ENCODE measurements around the gene ZNF581. TPM values are rescaled to one million over a fixed set of nuclear protein-coding genes. Genes with fewer than 3 reads are reported as not detected.

Gene ZNF581, protein sequence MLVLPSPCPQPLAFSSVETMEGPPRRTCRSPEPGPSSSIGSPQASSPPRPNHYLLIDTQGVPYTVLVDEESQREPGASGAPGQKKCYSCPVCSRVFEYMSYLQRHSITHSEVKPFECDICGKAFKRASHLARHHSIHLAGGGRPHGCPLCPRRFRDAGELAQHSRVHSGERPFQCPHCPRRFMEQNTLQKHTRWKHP
- total RNA-seq (2014; rRNA removed; shearing (Covaris generic)) = 7.3 and 20.2 TPM in 2 replicates

DNA sequence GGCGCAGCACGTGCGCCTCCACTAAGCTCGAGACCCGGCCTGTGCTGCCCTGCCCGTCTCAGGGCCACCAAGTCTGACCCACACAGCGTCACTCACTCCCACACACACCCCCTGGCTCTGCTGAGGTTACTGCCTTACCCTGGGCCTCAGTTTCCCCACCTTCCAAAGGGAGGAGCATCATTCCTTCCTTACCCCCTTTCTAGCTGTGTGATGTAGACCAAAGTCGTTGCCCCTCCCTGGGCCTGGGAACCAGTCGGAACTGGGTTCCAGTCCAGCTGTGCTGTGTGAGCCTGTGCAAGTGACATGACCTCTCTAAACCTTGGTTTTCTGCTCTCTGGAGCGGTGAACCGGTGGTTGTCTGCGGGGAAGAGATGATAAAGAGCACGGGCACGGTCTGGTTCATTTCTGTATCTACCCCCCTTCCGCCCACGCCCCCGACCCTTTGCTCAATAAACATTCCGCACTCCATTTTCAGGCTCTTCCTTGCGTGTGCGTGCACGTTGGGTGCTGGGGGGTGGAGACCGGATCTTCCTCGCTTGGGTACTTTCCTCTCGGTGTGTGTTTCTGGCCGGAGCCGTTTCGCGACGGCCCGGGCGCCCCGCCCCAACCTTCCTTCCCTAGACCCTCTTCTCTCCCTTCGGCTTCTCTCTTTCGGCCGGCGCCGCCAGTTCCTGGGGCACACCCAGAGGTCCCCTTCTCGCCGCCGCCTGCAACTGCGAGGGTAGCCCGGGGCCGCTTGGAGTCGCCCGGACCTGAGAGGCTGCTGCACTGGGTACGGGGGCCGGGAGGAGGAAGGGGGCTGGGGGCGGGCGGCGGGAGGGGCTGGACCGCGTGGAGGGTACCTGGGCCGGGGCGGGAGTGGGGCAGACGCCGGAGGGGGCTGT lies at the start of gene ZNF581:
TSS of gene ZNF581 (plus strand) at position 647 of the 884 bp plus-strand sequence. CDS start 923 bp downstream, outside the sequence.
- peak; percentile 66 for DNase-seq (ENCODE audit: low spot score)

DNA sequence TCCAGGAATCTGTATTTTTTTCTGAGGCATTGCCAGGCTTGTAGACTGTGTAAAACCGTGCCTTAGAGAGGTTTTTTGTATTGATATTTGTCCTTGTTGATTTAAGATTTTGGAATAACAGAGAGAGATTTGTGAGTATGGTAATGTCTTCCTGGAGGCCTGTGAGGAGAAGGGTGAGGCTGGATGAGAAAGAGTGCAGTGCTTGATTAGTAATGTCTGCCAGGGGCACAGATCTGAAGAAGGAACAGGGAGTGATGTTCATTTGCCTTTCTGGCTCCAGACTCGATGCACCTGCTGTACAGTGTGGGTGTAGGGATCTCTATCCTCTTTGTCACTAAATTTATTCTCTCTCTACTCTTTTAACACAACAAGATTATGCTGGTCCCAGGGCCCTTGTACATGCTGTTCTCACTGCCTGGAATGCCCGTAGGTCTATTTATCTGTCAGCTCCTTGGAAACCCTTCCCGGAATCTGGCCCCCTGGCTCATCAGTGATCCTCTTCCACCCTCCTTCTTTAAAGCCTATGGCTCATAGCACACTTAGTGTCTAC lies 48.4 kb upstream of the ZNF581 start:
- no peak for DNase-seq (ENCODE audit: low spot score)

DNA sequence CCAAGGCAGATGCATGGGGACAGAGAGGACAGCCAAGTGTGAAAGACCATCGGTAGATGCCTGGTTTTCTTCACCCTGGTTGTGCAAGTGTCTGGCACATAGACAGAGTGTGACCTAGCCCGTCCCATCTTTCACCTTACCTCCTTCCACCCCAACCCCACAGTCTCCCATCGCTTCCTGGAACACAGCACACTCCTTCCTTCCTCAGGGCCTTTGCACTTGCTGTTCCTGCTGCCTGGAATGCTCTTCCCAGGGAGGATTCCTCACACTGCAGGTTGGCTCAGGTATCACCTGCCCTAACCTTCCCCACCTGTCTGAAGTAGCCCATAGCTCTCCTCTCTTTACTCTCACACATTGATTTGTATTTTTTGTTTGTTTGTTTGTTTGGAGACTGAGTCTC lies 47.1 kb upstream of the ZNF581 start:
- no peak for DNase-seq (ENCODE audit: low spot score)

DNA sequence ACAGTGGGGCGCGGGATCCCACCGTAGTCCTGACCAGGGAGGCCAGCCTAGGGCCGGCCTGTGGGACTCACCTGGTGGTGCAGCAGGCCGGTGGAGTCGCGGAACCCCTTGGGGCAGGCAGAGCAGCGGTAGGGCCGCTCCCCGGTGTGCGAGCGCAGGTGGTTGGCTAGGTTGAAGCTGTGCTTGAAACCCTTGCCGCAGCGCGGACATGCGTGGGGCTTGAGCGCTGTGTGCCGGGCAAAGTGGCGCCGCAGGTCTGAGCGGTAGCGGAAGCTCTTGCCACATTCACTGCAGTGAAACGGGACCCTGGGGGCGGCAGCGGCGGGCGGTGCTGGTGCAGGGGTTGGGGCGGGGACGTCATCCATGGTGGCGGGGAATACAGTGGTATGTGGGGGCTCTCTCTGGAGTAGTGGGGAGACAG lies 45.9 kb upstream of the ZNF581 start:
- no peak for DNase-seq (ENCODE audit: low spot score)

DNA sequence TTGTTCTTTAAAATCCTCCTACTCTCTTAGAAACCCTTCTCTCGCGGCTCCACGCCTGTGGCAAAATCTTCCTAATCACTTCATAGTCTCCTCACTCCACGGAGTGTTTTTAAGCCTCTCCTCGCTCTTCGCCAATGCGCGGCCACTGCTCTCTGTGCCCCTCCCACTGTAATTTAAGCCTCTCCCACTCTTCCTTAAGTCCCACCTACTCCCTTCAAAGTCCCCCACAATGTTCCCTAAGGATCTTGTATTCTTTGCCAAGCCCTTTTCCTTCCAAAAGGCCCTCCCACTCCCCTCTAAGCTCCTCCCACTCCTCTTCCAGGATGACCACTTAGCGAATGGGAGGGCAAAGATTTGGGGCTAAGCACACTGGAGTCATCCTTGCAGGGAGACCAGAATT lies 45.4 kb upstream of the ZNF581 start:
- DNase-seq (ENCODE audit: low spot score) = no peak

DNA sequence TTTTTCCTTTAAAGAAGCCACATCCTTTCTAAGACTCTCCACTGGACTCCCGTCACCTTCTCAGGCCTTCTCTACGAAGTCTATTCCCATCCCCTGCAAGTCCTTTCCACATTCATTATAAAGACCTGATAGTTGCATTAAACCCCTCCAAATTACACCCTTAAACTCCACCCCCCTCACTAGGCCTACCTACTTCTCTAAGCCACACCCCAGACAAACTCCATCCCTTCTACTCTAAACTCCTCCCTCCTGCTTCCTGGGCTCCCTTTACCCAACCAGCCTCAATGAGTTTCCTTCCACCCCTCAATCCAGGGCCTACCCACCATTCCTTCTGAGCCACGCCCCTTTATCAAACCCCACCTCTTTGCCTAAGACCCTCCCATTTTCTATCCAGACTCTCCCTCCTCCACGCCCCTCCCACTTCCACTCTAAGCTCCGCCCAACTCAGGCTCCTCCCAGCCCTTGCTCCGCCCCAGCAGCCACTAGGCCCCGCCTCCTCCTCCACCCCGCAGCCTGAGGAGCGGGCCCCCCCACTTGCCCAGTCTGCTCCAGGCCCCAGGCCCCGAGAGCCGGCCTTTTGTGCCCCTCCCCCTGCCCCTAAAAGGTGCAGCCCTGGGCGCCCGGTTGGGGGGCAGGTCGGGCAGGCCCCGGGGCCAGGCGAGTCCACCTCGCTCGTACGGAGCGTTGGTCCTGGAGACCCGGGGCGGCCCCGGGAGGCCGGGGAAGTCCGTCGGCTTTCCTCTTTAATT lies 44.6 kb upstream of the ZNF581 start:
- peak; percentile 99 for DNase-seq (ENCODE audit: low spot score)

DNA sequence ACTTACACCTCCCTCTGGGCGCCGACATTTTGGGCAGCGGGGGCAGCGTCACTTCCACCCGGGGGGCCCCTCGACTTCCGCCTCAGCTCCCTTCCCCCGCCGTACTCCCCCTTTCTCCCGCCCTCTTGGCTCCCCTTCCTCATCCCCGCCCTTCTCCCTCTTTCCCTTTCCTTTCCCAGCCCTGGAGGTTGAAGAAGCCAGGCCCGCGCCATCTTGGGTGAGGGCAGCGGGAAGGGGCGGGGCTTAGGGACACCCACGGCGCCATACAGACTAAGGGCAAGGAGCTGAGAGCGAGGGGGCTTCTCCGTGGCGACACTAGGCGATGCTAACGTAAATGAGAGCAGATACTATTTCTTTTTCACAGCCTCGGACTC lies 44.0 kb upstream of the ZNF581 start, which contains the start of gene FIZ1:
TSS of gene FIZ1 (minus strand) at position 50 of the 374 bp plus-strand sequence. CDS start 1,652 bp downstream, outside the sequence.
- peak; percentile 99 for DNase-seq (ENCODE audit: low spot score)

DNA sequence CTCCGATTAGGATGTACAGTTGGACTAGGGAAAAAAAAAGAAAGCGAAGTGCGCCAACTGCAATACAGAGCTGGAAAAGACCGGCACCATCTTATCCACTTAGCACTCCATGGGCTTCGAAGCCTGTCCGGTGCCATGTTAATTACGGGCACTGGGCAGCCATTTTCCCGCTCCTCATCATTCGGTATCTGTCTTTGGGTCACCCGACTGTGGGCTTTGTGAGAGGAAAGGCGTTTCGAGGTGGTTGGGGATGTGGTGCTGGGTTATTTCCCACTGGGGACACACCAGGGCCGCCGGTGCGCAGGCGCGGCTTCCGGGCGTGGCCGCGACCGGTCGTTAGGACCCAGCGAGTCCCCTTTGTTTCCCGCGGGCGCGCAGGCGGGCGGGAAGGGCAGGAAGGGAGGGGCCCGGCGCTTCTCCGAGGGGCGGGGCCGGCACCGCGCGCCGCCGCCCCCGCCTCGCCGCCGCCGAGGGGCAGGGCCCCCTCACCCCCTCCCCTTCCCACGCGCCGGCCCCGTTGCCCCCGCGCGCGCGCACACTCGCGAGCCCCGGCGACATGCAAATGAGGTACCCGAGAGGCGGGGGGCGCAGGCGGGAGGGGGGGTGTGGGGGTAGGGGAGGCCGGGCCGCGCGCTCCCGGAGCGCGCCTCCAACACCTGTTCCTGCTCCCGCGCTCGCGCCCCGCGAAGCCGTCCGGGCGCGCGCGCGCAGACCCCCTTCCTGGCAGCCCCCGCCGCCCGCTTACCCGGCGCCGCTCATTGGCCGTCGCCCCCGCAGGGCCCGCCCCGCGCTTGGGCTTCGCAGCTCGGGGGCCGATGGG lies 43.4 kb upstream of the ZNF581 start, which contains the start of gene ZNF524:
TSS of gene ZNF524 (plus strand) at position 447 of the 820 bp plus-strand sequence. CDS start 1,825 bp downstream, outside the sequence.
- DNase-seq (ENCODE audit: low spot score) = no peak

DNA sequence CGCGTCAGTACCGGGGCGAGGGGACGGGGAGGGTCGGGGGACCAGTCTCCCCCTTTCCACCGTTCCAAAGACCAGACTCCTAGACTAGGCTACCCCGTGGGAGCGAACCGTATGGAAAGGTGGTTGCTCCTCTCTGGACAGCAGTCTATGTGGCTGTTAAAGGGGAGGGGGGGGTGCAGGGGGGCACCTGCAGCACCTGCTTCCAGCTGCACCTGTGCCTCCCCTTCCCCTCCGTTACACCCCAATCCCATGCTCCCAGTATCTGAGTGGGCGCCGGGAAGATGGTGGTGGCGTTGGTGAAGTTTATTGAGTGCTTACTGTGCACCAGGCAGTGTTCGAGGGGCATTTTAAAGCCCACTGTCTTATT lies 42.8 kb upstream of the ZNF581 start:
- no peak for DNase-seq (ENCODE audit: low spot score)

DNA sequence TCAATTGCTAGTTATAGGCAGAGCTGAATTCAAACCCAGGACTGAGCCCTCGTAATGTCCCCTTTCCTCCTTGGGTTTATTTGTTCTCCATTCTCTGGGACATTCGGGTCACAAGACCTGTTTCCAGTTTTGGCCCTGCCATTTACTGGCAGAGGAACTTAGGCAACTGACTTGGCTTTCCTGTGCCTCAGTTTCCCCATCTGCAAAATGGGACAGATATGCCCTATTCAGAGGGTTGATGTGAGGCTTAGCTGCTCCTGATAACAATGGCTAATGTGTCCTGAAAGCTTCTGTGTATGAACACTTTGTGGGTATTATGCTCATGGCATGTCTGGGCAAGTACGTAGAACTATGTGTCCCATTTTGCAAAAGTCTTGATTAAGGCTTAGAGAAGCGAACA lies 42.4 kb upstream of the ZNF581 start:
- no peak for DNase-seq (ENCODE audit: low spot score)

DNA sequence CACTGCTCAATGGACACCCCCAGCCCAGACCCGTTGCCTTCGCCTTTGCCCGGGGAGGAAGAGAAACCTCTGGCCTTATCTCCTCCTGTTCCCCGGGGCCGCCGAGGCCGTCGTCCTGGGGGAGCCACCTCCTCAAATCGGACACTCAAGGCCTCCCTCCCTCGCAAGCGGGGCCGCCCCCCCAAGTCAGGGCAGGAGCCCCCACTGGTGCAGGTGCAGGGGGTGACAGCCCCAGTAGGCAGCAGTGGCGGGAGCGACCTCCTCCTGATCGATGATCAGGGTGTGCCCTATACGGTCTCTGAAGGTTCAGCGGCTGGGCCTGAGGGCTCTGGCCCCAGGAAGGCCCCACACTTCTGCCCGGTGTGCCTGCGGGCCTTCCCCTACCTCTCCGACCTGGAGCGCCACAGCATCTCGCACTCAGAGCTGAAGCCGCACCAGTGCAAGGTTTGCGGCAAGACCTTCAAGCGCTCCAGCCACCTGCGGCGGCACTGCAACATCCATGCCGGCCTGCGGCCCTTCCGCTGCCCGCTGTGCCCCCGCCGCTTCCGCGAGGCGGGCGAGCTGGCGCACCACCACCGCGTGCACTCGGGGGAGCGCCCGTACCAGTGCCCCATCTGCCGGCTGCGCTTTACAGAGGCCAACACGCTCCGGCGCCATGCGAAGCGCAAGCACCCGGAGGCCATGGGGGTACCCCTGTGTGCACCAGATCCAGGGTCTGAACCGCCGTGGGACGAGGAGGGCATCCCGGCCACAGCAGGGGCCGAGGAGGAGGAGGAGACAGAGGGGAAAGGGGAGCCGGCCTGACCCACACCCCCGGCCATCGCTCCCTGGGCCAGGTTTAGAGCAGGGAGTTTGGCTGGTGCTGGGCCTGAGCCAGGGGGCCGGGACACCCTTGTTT lies 41.1 kb upstream of the ZNF581 start:
- no peak for DNase-seq (ENCODE audit: low spot score)

DNA sequence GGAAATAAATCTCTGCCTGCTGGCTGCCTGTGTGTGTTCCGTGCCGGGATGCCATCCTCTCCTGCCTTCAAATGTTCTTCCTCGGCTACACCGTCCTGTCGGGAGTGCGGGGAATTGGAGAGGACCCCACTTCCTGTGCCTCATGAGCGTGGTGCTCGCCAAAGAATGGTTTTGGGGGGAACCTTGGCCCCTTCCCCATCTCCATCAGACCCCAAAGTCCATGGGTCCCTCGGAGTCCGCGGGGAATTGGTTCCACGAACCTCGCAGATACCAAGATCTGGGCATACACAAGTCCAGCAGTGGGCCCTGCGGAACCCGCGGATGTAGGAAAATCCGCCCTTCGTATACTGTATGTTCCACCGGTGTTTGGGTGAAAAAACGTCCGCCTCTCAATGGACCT lies 40.3 kb upstream of the ZNF581 start:
- DNase-seq (ENCODE audit: low spot score) = no peak

DNA sequence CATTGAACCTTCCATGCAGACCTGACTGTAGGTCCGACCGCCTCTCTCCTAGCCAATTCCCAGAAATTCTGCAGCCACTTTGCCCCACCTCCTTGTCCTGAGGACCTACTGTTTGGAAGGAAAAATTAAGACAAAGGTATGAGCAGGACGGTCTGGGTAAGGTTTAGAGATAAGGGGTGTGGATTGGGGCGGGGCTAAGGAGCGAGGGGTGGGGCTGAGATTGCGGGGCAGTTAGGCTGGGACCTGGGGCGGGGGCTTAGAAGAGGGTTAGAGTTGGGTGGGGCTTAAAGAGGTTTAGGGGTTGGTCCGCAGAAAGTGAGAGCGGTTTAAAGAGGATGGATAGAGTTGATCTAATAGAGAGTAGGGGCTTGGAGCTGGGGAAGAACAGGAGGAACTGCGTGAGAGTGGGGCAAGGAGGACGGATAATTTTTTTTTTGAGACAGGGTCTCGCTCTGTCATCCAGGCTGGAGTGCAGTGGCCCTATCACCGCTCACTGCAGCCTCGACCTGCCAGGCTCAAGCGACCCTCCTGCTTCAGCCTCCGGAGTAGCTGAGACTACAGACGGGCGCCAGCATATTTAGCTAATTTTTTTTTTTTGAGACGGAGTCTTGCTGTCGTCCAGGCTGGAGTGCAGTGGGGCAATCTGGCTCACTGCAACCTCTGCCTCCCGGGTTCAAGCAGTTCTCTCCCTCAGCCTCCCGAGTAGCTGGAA lies 39.7 kb upstream of the ZNF581 start:
- DNase-seq (ENCODE audit: low spot score) = no peak

DNA sequence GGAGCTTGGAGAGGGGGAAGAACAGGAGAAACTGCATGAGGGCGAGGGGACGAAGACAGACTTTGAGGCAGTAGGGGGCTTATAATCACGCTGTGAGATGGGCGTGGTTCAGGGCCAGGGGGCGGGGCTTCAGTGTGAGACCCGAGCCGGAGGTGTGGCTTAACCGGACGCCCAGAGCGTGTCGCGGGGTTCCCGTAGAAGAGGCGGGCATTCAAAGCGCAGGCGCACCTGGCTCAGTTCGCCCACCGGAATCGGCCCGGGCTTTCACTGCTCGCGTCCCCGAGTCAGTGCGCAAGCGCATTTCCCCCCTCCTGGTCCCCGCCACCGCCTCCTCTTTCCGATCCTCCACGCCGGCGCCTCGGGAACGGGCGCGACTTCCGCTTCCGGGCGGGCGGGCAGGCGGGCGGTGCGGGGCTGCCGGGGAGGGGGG lies 38.2 kb upstream of the ZNF581 start:
- peak; percentile 100 for DNase-seq (ENCODE audit: low spot score)

DNA sequence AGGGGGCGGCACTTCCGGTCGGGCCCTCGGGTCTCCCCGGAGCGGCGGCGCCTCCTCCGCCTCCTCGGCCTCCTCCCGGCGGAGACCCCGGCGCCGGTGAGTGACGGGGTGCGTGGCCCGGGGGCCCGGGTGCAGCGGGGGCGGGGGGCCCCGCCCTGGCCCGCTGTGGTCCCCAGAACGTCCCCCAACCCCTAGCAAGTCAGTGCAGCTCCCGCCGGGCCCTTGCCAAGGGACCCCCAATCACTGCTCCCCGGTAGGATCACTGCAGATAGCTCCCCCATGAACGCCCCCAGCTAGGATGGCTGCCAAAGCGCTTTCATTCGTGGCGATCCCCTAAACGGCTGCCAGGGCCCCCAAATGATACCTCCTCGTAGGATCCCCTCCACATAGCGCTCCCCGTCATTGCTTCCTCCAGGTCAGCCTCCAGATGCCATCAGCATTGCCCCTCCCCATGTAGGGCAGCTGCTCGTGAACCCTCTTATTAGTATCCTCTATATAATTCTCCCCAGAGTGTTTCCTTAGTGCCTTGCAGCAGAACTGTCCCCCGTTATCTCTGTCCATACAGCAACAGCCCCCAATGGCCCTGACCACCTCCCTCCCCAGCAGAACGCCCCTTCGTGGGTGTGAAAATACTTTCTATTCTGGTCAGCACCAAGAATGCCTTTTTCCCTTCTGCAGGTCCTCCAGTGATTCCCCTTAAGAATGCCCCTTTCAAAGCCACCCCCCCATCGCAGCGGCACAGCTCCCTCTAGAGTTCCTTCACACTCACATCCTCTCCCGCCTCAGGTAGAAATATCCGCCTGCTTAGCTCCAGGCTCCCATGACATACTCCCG lies 37.6 kb upstream of the ZNF581 start, which contains the start of gene ZNF865:
TSS of gene ZNF865 (plus strand) at position 11 of the 834 bp plus-strand sequence. CDS start 7,972 bp downstream, outside the sequence.
- peak; percentile 94 for DNase-seq (ENCODE audit: low spot score)

DNA sequence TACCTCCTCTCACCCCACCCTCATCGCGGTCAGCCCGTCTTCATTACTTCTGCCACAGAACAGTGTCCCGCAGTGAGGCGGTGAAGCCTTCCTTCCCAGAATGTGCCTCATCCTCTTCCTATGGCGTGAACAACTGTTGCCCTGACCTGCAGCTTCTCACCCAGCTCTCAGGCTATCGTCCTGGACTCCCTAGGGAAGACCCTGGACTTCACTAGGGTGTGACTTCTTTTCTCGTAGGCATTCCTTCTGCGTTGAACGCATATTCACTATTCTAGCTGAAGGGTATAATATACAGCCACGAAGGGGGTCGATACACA lies 37.0 kb upstream of the ZNF581 start:
- no peak for DNase-seq (ENCODE audit: low spot score)

DNA sequence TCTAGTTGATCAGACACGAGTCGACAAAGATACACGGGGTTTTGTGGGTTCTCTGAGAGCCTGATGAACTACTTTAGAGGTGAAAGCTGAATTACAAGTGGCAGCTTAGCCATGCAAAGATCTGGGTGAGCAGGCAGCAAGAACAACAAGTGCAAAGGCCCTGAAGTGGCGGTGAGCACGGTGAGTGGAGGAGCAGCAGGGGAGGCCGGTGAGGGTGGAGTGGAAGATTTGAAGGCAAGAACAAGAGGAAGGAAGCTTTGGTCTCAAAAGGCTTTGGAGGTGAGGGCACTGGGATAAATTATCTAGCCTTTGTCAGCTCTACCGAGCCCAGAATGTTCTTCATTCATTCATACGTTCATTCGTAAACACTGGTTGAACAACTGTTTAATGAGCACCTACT lies 36.6 kb upstream of the ZNF581 start:
- no peak for DNase-seq (ENCODE audit: low spot score)

DNA sequence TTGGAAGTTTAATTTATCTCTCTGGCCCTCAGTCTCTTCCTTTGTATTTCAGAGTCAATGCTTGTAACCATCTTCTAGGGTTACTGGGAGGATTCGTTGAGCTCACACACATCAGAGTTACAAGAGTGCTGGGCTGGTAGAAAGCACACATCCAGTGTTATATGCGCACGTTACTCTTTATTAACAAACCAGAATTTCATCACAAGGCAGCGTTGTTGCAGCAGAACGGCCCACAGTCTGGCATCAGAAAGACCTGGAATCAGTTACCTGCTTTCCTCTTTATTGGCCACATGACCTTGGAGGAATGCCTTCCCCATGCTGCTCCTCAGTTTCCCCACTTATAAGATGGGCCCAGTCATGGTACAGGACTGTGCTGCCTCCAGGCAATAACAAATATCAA lies 34.1 kb upstream of the ZNF581 start:
- no peak for DNase-seq (ENCODE audit: low spot score)

Measured in A172 (cell line).